Epithelial cell of esophagus (primary cell): ENCODE results near the gene VSTM2B.

Experiments
- DNase-seq: peaks from one replicate; pipeline ENCODE4 v3.0.0; 2010; ENCODE audit warnings: low read depth
- H3K4me3 ChIP-seq: 2 replicates; pipeline ENCODE4 v1.5.1; 2011; ENCODE audit warnings: mild to moderate bottlenecking, low read length, control low read depth
- CTCF ChIP-seq: IDR thresholded peaks from 2 replicates; pipeline ENCODE4 v1.5.1; 2011; ENCODE audit warnings: low read depth, mild to moderate bottlenecking, low read length, control low read depth, inconsistent platforms; ENCODE audit not compliant: insufficient read depth; ENCODE audit errors: missing control alignments

Gene VSTM2B

DNA sequence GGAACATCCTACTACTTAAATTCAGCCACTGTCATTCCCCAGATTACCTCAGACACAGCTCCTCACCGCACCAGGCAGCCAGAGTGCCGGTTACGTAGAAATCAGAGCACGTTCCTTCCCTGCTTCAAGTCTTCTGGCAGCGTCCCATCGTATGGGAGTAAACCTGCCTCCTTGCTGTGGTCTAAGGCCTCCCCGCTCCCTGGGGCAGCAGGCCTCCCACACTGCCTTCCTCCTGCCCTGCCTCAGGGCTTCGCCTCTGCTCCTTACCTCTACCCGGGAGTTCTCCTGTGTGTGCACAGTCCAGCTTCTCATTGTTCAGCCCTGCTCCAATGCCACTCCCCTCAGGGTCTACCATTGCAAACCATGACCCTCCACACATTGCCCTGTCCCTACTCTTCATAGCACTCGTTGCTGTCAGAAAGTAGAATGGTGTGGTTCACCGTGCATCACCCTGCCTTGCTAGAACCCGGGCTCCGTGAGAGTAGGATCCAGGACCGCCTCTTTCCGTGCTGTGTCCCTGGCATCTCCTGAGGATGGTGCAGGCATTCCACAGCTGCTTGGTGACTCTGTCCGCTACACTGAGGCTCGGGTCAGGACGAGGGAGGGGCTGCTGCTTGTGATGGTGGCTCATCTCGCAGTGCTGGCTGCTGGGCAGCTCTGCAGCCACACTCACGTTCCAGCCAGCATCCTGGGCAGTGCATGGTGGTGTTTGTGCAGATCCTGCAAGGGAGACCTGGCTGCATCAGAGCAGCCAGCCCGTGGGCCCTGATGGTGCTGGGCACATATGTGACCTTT, 87.2 kb downstream of the VSTM2B start:
- no peak overlapping the region for H3K4me3 ChIP-seq
- no peak for DNase-seq
- no peak for TF ChIP-seq CTCF

- no peak for TF ChIP-seq CTCF
- no peak overlapping the region for H3K4me3 ChIP-seq
- DNase-seq = no peak
Measured at GRCh38 chr19:29614046-29614445, 88.3 kb downstream of the VSTM2B start.
